ENCODE measurements around the gene SARDH. TPM values are rescaled to one million over a fixed set of nuclear protein-coding genes. Genes with fewer than 3 reads are reported as not detected.

The SARDH gene
- total RNA-seq, 1 donor from 2014 or later = 12.9 TPM

- peaks cover 47% of the 10 kb centered on the region for H3K36me3 Mint-ChIP-seq
- peaks cover 22% of the 10 kb centered on the region for H3K9me3 Mint-ChIP-seq
- H3K27me3 Mint-ChIP-seq (ENCODE audit: low read depth) = no peaks in the 10 kb centered on the region
- H3K4me3 Mint-ChIP-seq = no peak overlapping the region
- H3K27ac Mint-ChIP-seq = no peak overlapping the region
- no peaks in the 10 kb centered on the region for H3K4me1 Mint-ChIP-seq
- no peak for TF ChIP-seq CTCF (IDR thresholded peaks at IDR 0.05; ENCODE audit: unreplicated experiment)
- DNase-seq (ENCODE audit: low spot score in 2 of 2, unreplicated experiment in 2 of 2) = peak in 1 of 2 experiments; percentile 29
These were observed 24.5 kb upstream of the SARDH start for GRCh38 chr9:133762488-133763271.

- Mint-ChIP-seq H3K4me3 (no peak overlapping the region), H3K27me3 (ENCODE audit: low read depth) (no peaks in the 10 kb centered on the region), H3K27ac (no peak overlapping the region), H3K36me3 (peaks cover 38% of the 10 kb centered on the region), H3K4me1 (no peaks in the 10 kb centered on the region), H3K9me3 (peaks cover 12% of the 10 kb centered on the region)
- no peak for TF ChIP-seq CTCF (IDR thresholded peaks at IDR 0.05; ENCODE audit: unreplicated experiment)
- DNase-seq (ENCODE audit: low spot score in 2 of 2, unreplicated experiment in 2 of 2) = peak in 1 of 2 experiments; percentile 13
These were observed 23.6 kb upstream of the SARDH start for GRCh38 chr9:133761641-133762248.

GRCh38 chr9:133760713-133761290, 22.6 kb upstream of the SARDH start:
- DNase-seq (ENCODE audit: low spot score in 2 of 2, unreplicated experiment in 2 of 2) = no peak
- Mint-ChIP-seq H3K27me3 (ENCODE audit: low read depth) (no peaks in the 10 kb centered on the region), H3K4me1 (no peaks in the 10 kb centered on the region), H3K4me3 (no peak overlapping the region), H3K9me3 (peaks cover 6% of the 10 kb centered on the region), H3K36me3 (peaks cover 35% of the 10 kb centered on the region), H3K27ac (no peak overlapping the region)
- no peak for TF ChIP-seq CTCF (IDR thresholded peaks at IDR 0.05; ENCODE audit: unreplicated experiment)

DNA sequence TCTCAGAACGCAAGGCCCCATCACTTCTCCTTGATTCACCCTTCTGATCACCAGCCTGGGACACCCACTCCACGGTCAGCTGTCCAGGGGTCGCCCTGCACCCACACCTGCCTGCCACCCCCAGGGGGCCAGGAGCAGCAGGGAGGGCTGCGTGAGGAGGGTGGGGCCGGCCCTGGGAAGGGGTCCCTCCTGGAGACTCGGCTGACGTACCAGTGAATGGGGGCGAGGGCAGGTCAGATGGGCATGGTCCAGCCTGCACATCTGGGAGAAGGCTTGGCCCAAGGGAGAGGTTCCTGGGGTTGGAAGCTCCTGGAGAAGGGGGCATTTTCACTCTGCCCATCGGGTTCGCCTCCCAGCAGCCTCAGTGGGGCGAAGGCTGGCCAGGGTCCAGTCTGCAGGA, 21.8 kb upstream of the SARDH start:
- H3K4me1 Mint-ChIP-seq = peaks cover 5% of the 10 kb centered on the region
- H3K9me3 Mint-ChIP-seq = peaks cover 5% of the 10 kb centered on the region
- H3K4me3 Mint-ChIP-seq = no peak overlapping the region
- peaks cover 27% of the 10 kb centered on the region for H3K36me3 Mint-ChIP-seq
- H3K27ac Mint-ChIP-seq = no peak overlapping the region
- no peak for DNase-seq (ENCODE audit: low spot score in 2 of 2, unreplicated experiment in 2 of 2)
- TF ChIP-seq CTCF (IDR thresholded peaks at IDR 0.05; ENCODE audit: unreplicated experiment) = no peak
- no peaks in the 10 kb centered on the region for H3K27me3 Mint-ChIP-seq (ENCODE audit: low read depth)

- Mint-ChIP-seq H3K4me1 (peaks cover 10% of the 10 kb centered on the region), H3K27me3 (ENCODE audit: low read depth) (no peaks in the 10 kb centered on the region), H3K27ac (no peak overlapping the region), H3K4me3 (no peak overlapping the region), H3K36me3 (peaks cover 22% of the 10 kb centered on the region), H3K9me3 (peaks cover 10% of the 10 kb centered on the region)
- no peak for DNase-seq (ENCODE audit: low spot score in 2 of 2, unreplicated experiment in 2 of 2)
- no peak for TF ChIP-seq CTCF (IDR thresholded peaks at IDR 0.05; ENCODE audit: unreplicated experiment)
These were observed 21.2 kb upstream of the SARDH start for GRCh38 chr9:133759146-133759900.

All from mesothelial cell of epicardium (in vitro differentiated cells).